GM12892 (cell line): Measurements from ENCODE around the gene SPOCK1.
"Not testable (repeated sequence)": the region's sequence is repeated elsewhere in the genome, so short reads cannot be mapped to it uniquely, and the experiment has no call there.

Source experiments
- POLR2A ChIP-seq: IDR thresholded peaks from 2 replicates; pipeline ENCODE4 v1.6.1; 2011; ENCODE audit warnings: low read depth, low read length, control low read depth
- POLR2AphosphoS5 ChIP-seq: IDR thresholded peaks from 2 replicates; pipeline ENCODE4 v1.6.1; 2011; ENCODE audit warnings: low read depth, low read length, control low read depth
- TAF1 ChIP-seq: IDR thresholded peaks from 2 replicates; pipeline ENCODE4 v1.6.1; 2011; ENCODE audit warnings: low read depth, mild to moderate bottlenecking, control low read depth, low read length, borderline replicate concordance

DNA sequence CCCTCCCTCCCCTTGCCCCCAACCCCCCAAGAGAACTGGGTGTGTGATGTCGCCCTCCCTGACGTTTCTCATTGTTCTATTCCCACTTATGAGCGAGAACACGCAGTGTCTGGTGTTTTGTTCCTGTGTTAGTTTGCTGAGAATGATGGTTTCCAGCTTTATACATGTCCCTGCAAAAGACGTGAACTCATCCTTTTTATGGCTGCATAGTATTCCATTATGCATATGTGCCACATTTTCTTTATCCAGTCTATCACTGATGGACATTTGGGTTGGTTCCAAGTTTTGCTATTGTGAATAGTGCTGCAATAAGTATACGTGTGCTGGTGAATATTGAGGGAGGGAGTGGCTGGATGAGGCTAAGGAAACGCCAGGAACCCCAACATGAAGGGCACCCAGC, 108.1 kb downstream of the SPOCK1 start:
- not testable (repeated sequence) for TF ChIP-seq POLR2AphosphoS5, POLR2A, TAF1
